ENCODE results near the gene WWOX.
A peak's percentile ranks its signal among the peaks of the same experiment; 100 is the strongest.

The WWOX gene

DNA sequence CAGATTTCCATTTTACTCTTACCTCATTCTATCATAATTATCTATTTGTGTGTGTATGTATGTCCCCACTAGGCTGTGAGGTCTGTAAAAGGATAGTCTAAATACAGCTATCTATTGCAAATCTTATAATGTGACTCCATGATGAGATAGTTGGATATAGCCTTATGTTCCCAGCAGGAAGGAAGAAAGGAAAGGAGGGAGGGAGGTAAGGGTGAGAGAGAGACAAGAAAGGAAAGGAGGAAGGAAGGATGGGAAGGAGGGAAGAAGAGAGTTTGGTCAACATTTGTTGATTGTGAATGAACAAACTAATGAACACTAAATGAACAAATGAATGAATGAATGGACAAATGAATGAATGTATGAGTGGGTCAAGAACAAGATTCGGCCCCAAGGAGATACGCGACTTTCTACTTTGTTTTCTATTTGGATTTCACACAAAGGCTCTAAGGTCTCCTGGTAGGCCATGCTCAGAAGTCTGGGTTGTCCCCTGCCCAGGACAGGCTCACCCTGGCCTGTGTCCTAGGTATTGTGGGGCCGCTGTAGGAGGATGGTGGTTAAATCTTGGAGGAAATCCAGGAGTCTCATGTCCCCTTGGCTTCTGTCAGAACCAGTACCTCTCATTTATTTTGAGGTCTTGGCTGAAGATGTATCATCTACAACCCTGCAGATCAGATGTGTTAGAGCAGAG lies 195.2 kb downstream of the WWOX start:
- ATAC-seq, result no peak

DNA sequence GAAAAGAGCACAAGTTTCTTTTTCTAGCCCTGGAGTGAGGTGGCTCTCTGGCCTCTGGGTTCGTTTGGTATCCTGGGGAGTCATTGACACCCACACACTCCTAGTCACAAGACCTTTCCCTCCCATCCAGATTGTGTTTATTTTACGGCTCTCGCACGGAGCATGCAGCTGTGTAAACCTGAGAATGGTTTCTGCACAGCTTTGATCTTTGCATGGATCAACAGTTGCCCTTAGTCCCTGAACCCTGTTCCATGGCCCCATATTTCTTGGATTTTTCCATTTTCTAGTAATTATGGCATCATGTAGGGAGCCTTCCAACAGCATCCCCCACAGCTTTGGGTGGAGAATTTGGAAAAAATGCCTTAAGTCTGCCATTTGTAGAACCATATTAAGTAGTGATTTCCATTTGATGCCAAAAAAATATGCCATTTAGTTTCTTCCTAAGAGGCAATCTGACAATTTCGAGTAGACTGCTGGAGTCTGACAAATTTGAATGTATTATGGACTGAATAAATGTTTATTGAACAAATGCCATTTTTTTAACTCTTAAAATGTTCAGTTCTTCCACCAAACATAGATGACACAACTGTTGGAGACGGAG lies 197.7 kb downstream of the WWOX start:
- ATAC-seq, result no peak

More for the DNA sequence above, 195.2 kb downstream of the WWOX start:
- TF ChIP-seq GLIS3 (CRISPR knock-in tag; IDR thresholded peaks at IDR 0.05) (no peak), ESRRG (CRISPR knock-in tag; IDR thresholded peaks at IDR 0.05) (no peak), SNAI2 (CRISPR knock-in tag; IDR thresholded peaks at IDR 0.05) (no peak), ZNF565 (CRISPR knock-in tag; conservative IDR thresholded peaks at IDR 0.05; ENCODE audit: low read depth) (no peak), RARB (CRISPR knock-in tag; IDR thresholded peaks at IDR 0.05) (no peak)
- TF ChIP-seq, protein P1, sequence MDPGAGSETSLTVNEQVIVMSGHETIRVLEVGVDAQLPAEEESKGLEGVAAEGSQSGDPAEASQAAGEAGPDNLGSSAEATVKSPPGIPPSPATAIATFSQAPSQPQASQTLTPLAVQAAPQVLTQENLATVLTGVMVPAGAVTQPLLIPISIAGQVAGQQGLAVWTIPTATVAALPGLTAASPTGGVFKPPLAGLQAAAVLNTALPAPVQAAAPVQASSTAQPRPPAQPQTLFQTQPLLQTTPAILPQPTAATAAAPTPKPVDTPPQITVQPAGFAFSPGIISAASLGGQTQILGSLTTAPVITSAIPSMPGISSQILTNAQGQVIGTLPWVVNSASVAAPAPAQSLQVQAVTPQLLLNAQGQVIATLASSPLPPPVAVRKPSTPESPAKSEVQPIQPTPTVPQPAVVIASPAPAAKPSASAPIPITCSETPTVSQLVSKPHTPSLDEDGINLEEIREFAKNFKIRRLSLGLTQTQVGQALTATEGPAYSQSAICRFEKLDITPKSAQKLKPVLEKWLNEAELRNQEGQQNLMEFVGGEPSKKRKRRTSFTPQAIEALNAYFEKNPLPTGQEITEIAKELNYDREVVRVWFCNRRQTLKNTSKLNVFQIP (CRISPR knock-in tag; IDR thresholded peaks at IDR 0.05; ENCODE audit: borderline replicate concordance, low read depth), result no peak
- TF ChIP-seq, protein P2, sequence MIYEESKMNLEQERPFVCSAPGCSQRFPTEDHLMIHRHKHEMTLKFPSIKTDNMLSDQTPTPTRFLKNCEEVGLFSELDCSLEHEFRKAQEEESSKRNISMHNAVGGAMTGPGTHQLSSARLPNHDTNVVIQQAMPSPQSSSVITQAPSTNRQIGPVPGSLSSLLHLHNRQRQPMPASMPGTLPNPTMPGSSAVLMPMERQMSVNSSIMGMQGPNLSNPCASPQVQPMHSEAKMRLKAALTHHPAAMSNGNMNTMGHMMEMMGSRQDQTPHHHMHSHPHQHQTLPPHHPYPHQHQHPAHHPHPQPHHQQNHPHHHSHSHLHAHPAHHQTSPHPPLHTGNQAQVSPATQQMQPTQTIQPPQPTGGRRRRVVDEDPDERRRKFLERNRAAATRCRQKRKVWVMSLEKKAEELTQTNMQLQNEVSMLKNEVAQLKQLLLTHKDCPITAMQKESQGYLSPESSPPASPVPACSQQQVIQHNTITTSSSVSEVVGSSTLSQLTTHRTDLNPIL (CRISPR knock-in tag; IDR thresholded peaks at IDR 0.05; ENCODE audit: low read depth), result no peak
- TF ChIP-seq, protein P3, sequence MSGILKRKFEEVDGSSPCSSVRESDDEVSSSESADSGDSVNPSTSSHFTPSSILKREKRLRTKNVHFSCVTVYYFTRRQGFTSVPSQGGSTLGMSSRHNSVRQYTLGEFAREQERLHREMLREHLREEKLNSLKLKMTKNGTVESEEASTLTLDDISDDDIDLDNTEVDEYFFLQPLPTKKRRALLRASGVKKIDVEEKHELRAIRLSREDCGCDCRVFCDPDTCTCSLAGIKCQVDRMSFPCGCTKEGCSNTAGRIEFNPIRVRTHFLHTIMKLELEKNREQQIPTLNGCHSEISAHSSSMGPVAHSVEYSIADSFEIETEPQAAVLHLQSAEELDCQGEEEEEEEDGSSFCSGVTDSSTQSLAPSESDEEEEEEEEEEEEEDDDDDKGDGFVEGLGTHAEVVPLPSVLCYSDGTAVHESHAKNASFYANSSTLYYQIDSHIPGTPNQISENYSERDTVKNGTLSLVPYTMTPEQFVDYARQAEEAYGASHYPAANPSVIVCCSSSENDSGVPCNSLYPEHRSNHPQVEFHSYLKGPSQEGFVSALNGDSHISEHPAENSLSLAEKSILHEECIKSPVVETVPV (CRISPR knock-in tag; IDR thresholded peaks at IDR 0.05), result no peak

DNA sequence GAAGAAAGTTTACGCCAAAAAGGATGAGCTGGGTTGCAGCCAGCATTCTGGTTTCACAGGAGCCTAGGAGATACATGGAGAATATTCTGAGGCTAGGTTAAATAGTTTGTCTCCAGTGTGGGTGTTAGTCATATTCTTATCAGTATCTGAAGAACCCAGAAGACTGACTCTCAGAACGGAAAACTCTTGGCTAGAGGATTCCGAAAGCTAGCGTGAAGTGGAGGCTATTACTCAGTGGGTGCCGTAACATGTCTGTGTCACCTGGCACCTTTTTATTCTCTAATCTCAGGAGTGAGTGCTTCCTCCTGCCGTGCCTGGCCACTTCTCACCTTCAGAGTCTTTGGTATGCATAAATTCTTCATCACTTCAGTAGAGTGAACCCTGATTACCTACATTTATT lies 199.5 kb downstream of the WWOX start:
- ATAC-seq, result peak; percentile 43; the same call in 2 of the 3 replicates
- TF ChIP-seq ZC3H10 (CRISPR knock-in tag; IDR thresholded peaks at IDR 0.05), result no peak
- no peak for TF ChIP-seq ZFP30 (CRISPR knock-in tag; IDR thresholded peaks at IDR 0.05)
- no peak for TF ChIP-seq SNAI2 (CRISPR knock-in tag; IDR thresholded peaks at IDR 0.05)
- TF ChIP-seq ZNF8 (CRISPR knock-in tag; IDR thresholded peaks at IDR 0.05), result no peak
- TF ChIP-seq, protein P4, sequence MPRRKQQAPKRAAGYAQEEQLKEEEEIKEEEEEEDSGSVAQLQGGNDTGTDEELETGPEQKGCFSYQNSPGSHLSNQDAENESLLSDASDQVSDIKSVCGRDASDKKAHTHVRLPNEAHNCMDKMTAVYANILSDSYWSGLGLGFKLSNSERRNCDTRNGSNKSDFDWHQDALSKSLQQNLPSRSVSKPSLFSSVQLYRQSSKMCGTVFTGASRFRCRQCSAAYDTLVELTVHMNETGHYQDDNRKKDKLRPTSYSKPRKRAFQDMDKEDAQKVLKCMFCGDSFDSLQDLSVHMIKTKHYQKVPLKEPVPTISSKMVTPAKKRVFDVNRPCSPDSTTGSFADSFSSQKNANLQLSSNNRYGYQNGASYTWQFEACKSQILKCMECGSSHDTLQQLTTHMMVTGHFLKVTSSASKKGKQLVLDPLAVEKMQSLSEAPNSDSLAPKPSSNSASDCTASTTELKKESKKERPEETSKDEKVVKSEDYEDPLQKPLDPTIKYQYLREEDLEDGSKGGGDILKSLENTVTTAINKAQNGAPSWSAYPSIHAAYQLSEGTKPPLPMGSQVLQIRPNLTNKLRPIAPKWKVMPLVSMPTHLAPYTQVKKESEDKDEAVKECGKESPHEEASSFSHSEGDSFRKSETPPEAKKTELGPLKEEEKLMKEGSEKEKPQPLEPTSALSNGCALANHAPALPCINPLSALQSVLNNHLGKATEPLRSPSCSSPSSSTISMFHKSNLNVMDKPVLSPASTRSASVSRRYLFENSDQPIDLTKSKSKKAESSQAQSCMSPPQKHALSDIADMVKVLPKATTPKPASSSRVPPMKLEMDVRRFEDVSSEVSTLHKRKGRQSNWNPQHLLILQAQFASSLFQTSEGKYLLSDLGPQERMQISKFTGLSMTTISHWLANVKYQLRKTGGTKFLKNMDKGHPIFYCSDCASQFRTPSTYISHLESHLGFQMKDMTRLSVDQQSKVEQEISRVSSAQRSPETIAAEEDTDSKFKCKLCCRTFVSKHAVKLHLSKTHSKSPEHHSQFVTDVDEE (CRISPR knock-in tag; IDR thresholded peaks at IDR 0.05), result no peak
- TF ChIP-seq PPARA (CRISPR knock-in tag; IDR thresholded peaks at IDR 0.05; ENCODE audit: borderline replicate concordance), result no peak
- TF ChIP-seq ARNTL (CRISPR knock-in tag; IDR thresholded peaks at IDR 0.05; ENCODE audit: borderline replicate concordance, low read depth), result no peak
- TF ChIP-seq ESRRG (CRISPR knock-in tag; IDR thresholded peaks at IDR 0.05), result no peak
- TF ChIP-seq RARB (CRISPR knock-in tag; IDR thresholded peaks at IDR 0.05), result no peak
- TF ChIP-seq TCF4 (CRISPR knock-in tag; IDR thresholded peaks at IDR 0.05; ENCODE audit: borderline replicate concordance), result no peak
- no peak for TF ChIP-seq ZNF565 (CRISPR knock-in tag; conservative IDR thresholded peaks at IDR 0.05; ENCODE audit: low read depth)
- TF ChIP-seq, protein P3 (CRISPR knock-in tag; IDR thresholded peaks at IDR 0.05), result no peak
- TF ChIP-seq ZNF70 (CRISPR knock-in tag; IDR thresholded peaks at IDR 0.05), result no peak
- TF ChIP-seq CSDC2 (CRISPR knock-in tag; IDR thresholded peaks at IDR 0.05), result no peak

More for the DNA sequence above, 197.7 kb downstream of the WWOX start:
- TF ChIP-seq ZC3H10 (CRISPR knock-in tag; IDR thresholded peaks at IDR 0.05), result no peak
- TF ChIP-seq, protein P4 (CRISPR knock-in tag; IDR thresholded peaks at IDR 0.05), result no peak
- no peak for TF ChIP-seq OSR1 (CRISPR knock-in tag; IDR thresholded peaks at IDR 0.05)
- TF ChIP-seq ZNF8 (CRISPR knock-in tag; IDR thresholded peaks at IDR 0.05), result no peak
- TF ChIP-seq BACH2 (CRISPR knock-in tag; IDR thresholded peaks at IDR 0.05; ENCODE audit: borderline replicate concordance), result no peak
- TF ChIP-seq SNAI2 (CRISPR knock-in tag; IDR thresholded peaks at IDR 0.05), result no peak
- no peak for TF ChIP-seq ESRRG (CRISPR knock-in tag; IDR thresholded peaks at IDR 0.05)

Data from SK-N-SH treated with all-trans-retinoic acid at 6 μM for 48 hours (cell line).